Heart left ventricle (tissue), 13 donors: ENCODE data around the gene TTLL10.

Experiments
- CTCF ChIP-seq, 12 donors: fragments of 200-600 bp; sonication (generic) in 4 of 12; IDR thresholded peaks; one replicate each; pipeline versions ENCODE4 v1.5.0 to v1.8.0; 2018 to 2022; ENCODE audit warnings: antibody characterized with exemption in 12 of 12, mild to moderate bottlenecking in 5 of 12
- POLR2A ChIP-seq, 2 donors: fragments of 450-650 bp; IDR thresholded peaks; one replicate each; pipeline ENCODE4 v1.6.1; 2017; ENCODE audit warnings: antibody characterized with exemption in 2 of 2, mild to moderate bottlenecking in 2 of 2, moderate library complexity in 2 of 2
- donor health status: ischemic (EF 13 %, LVEDD 7.1; RV severe dilation, severe dysfunction).
- donor health status: DM: no; HTN: yes; CAD: no.
- donor health status: DM: no; HTN: no; CAD: no.
- donor health status: ischemic (EF 25% LVEDD 6.9; RV normal size, moderate dysfunction).
- donor health status: ischemic (EF 25% LVEDD 5.7; RV mildly dilated, moderate dysfunction).
- donor health status: ischemic (EF 35%, LVEDD 5.7; RV mildly dilated, moderate dysfunction).
- donor health status: nonischemic (EF 11% LVEDD 7.7; RV severe dilation, severe dysfunction).
- donor health status: DM: yes; HTN: yes; CAD: no.
- donor health status: PGD.
- donor health status: ischemic (EF 29% LVEDD 5.4; RV normal size, mild dysfunction).
- donor health status: nonischemic (EF 23%, LVEDD 6.1; RV moderate dilation, normal function).

GRCh38 chr1:1243807-1244191, 70.1 kb downstream of the TTLL10 start:
- no peak for TF ChIP-seq CTCF (IDR thresholded peaks at IDR 0.05)
- no peak for TF ChIP-seq POLR2A (IDR thresholded peaks at IDR 0.05)
